OCI-LY1 (cell line): ENCODE measurements around the gene ZCCHC17.

ENCODE experiments used
- EZH2 ChIP-seq: fragments of 200-600 bp; sonication (generic), shearing (Covaris generic); IDR thresholded peaks from 2 replicates; pipeline ENCODE4 v1.8.0; 2017; ENCODE audit warnings: borderline replicate concordance, mixed run types, mild to moderate bottlenecking, antibody characterized with exemption, low read length, moderate library complexity, mixed read lengths
- TF ChIP-seq, protein P1 (sequence below): fragments of 200-600 bp; sonication (generic), shearing (Covaris generic); IDR thresholded peaks from 2 replicates; pipeline ENCODE4 v1.5.1; 2017; ENCODE audit warnings: mild to moderate bottlenecking, antibody characterized with exemption, low read length, moderate library complexity, mixed read lengths

DNA sequence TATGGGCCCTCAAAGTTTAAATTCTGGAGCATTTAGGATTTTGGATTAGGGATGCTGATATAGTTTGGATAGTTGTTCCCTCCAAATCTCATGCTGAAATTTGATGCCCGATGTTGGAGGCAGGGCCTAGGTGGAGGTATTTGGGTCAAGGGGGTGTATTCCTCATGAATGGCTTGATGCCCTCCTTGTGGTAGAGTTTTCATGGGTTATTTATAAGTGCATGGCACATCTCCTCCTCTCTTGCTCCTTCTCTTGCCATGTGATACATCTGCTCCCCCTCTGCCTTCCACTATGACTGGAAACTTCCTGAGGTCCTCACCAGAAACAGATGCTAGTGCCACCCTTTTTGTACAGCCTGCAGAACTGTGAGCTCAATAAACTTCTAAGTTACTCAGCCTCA, 39.6 kb upstream of the ZCCHC17 start:
- TF ChIP-seq, protein P1, sequence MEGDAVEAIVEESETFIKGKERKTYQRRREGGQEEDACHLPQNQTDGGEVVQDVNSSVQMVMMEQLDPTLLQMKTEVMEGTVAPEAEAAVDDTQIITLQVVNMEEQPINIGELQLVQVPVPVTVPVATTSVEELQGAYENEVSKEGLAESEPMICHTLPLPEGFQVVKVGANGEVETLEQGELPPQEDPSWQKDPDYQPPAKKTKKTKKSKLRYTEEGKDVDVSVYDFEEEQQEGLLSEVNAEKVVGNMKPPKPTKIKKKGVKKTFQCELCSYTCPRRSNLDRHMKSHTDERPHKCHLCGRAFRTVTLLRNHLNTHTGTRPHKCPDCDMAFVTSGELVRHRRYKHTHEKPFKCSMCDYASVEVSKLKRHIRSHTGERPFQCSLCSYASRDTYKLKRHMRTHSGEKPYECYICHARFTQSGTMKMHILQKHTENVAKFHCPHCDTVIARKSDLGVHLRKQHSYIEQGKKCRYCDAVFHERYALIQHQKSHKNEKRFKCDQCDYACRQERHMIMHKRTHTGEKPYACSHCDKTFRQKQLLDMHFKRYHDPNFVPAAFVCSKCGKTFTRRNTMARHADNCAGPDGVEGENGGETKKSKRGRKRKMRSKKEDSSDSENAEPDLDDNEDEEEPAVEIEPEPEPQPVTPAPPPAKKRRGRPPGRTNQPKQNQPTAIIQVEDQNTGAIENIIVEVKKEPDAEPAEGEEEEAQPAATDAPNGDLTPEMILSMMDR: no peak
- no peak for TF ChIP-seq EZH2
